Ammon's horn (tissue), 1 donor: ENCODE results near the gene UBL4A.

Experiments used
- DNase-seq: peaks from one replicate; pipeline ENCODE4 v3.0.0-alpha.2; 2016; ENCODE audit warnings: low spot score

UBL4A gene

GRCh38 chrX:154437971-154438893 is 48.2 kb downstream of the UBL4A start:
- DNase-seq = no peak

GRCh38 chrX:154436983-154437752 is 49.2 kb downstream of the UBL4A start, which contains the start of gene GDI1:
TSS of gene GDI1 (plus strand) at chrX:154437154. CDS start at chrX:154437255, 101 bp downstream.
- DNase-seq = peak; percentile 27

GRCh38 chrX:154436374-154436982 is 49.9 kb downstream of the UBL4A start:
- peak; percentile 42 for DNase-seq

GRCh38 chrX:154435171-154435733 is 51.2 kb downstream of the UBL4A start:
- DNase-seq = no peak

GRCh38 chrX:154434394-154435168 is 51.8 kb downstream of the UBL4A start:
- no peak for DNase-seq
